ENCODE results near the gene PKIB.
"Not testable (repeated sequence)": the region's sequence is repeated elsewhere in the genome, so short reads cannot be mapped to it uniquely, and the experiment has no call there.

- TF ChIP-seq SUZ12 (IDR thresholded peaks at IDR 0.05; ENCODE audit: extremely low read depth, insufficient read depth, insufficient read length); ZNF274 (IDR thresholded peaks at IDR 0.05; ENCODE audit: low read depth, low read length): not testable (repeated sequence)
Measured at GRCh38 chr6:122598295-122598694, 11.9 kb upstream of the PKIB start.

All from NT2/D1 (cell line).